Body of pancreas (tissue), 4 donors: ENCODE measurements around the gene DNALI1.

ENCODE experiments used
- POLR2A ChIP-seq, 3 donors: fragments of 450-650 bp; IDR thresholded peaks; one replicate each; pipeline ENCODE4 v1.6.1; 2016; ENCODE audit warnings: antibody characterized with exemption in 3 of 3, mild to moderate bottlenecking in 2 of 3
- TF ChIP-seq, protein P1 (sequence below), 7 experiments: fragments of 450-650 bp in 4 of 7; fragments of 200-600 bp in 3 of 7; sonication (generic) in 3 of 7; IDR thresholded peaks; one replicate each; pipeline ENCODE4 v1.5.1; 2016 to 2019; ENCODE audit warnings: antibody characterized with exemption in 7 of 7

DNA sequence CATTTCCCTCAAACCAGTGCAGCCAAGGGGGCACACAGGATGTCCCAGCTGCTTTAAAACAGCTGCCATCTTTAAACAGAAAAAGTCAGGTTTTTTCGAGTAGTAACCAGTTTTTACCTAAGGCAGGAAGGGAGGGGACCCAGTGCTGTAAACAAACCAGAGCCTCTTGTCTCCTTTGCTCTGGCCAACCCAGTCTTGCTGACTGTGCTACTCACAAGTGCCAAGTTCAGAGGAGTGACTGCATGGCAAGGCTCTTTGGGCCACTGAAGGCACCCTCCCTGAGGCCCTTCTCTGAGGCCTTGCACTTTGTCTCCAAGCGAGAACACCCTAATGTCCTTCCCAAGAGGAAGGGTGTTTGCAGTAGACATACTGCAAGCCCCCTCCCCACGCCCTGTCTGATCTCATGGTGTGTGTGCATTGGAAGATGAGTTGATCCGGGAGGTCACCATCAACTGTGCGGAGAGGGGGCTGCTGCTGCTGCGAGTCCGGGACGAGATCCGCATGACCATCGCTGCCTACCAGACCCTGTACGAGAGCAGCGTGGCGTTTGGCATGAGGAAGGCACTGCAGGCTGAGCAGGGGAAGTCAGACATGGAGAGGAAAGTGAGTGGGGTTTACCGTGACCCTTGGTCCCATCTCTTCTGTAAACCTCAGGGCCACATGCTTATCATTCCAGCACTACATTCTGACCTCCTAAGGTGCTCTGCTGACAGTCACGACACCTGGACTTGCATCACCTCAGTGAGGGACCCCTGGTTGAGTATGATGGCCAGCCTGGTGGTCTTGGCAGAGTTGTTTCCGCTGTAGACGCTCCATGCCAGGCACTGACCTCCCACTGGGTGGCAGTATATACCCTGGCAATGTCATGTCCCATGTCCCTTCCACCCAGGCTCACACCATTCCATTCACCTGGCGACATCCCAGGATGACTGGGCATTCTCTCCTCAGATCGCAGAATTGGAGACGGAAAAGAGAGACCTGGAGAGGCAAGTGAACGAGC is 4.7 kb downstream of the DNALI1 start:
- TF ChIP-seq, protein P1, sequence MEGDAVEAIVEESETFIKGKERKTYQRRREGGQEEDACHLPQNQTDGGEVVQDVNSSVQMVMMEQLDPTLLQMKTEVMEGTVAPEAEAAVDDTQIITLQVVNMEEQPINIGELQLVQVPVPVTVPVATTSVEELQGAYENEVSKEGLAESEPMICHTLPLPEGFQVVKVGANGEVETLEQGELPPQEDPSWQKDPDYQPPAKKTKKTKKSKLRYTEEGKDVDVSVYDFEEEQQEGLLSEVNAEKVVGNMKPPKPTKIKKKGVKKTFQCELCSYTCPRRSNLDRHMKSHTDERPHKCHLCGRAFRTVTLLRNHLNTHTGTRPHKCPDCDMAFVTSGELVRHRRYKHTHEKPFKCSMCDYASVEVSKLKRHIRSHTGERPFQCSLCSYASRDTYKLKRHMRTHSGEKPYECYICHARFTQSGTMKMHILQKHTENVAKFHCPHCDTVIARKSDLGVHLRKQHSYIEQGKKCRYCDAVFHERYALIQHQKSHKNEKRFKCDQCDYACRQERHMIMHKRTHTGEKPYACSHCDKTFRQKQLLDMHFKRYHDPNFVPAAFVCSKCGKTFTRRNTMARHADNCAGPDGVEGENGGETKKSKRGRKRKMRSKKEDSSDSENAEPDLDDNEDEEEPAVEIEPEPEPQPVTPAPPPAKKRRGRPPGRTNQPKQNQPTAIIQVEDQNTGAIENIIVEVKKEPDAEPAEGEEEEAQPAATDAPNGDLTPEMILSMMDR (IDR thresholded peaks at IDR 0.05), result peak in 4 of 7 experiments; percentile 12 to 26 (median 21)
- no peak for TF ChIP-seq POLR2A (IDR thresholded peaks at IDR 0.05)
